CMK (cell line): Measurements from ENCODE around the gene GPC1.

Experiments used
- DNase-seq: peaks from one replicate; pipeline ENCODE4 v3.0.0-alpha.2; 2010; ENCODE audit warnings: low read depth

GPC1 gene

DNA sequence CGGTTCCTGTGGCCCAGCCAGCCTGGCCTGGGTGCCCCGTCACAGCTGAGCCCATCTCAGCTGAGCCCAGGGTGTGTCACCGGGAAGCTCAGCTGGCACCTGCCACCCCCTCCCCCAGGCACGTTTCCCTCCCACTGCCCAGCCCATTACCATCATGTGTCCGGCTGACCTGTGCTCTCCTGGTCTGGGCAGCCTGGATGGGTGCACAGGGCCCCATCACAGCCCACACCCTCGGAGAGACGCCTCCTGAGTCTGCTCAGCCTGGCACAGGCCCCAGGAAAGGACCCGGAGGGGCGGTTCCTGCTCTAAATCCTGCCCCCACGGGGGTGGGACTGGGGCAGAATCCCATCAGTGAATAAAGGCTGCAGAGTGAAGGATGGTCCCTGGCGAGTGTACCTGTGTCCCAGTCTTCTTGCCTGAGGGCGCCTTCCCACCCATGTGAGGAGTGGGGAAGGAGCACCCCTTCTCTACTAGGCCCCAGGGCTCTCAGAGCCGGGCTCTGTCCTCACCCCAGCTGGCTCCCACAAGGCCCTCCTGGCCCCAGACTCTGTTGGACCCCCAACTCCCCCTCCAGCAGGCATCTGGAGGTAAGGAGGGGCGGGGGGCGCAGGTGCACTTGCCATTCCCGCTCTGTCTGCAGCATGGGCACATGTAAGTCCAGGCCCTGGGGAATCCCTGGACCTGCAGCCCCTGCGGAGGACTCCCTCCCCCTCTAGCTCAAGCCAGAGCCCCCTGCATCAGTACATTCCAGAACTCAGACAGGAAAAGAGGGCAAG, 21.2 kb downstream of the GPC1 start:
- DNase-seq = no peak

- no peak for DNase-seq
Measured at GRCh38 chr2:240457223-240458043, 22.0 kb downstream of the GPC1 start.

GRCh38 chr2:240458044-240458899, 22.8 kb downstream of the GPC1 start:
- DNase-seq = no peak

GRCh38 chr2:240458900-240459391, 23.5 kb downstream of the GPC1 start:
- no peak for DNase-seq

GRCh38 chr2:240459401-240460252, 24.2 kb downstream of the GPC1 start:
- no peak for DNase-seq

DNA sequence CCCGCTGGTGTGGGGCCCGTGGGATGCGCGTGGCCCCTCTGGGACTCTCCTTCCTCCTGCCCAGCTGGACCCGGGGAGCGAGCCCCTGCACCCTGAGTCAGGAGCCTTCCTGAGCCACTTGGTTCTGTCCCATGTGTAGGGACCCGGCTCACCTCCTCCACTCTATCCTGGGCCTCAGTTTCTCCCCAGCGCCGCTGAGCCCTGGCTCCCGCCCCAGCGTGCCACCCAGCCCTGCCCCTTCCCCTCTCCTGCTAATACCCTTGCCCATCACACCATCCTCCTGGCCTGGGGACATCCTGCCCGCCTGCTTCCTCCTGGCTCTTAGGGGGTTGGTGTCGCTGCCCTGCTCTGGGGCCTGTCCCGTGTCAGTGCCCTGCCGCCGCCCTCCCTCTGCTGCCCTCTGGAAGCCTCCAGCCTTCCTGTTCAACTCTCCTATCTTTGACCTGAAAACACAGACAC, 24.8 kb downstream of the GPC1 start:
- DNase-seq = no peak

DNA sequence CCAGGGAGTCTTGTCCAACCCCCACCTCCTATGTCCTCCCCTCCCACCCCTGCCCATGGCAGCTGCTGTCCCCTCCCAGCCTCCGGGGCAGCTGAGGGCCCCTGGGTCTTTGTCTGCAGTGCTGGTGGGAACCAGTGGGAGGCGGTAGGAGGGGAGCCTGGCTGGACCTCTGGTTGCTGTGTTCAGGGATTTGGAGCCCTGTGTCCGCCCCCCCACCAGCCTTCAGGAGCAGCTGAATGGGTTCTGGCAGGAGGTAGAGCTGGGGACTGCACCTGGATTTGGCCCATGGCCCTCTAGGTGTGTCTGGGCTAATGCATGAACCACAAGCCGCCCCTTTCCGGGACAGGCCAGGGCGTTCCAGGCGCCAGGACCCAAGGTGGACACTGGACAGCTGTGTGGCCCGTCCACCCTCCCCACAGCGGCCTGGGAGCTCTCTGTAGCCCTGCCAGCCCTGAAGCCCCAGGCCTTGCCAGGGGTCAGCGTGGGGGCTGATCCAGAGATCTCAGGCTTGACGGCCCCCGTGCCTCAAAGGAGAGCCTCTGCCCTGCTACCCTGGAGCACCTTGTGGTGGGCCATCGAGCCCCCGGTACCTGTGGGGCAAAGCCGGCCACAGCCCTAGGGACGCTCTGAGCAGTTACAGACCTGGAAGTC, 25.4 kb downstream of the GPC1 start:
- DNase-seq = no peak

- DNase-seq = no peak
Measured at GRCh38 chr2:240461471-240462072, 26.1 kb downstream of the GPC1 start.

GRCh38 chr2:240462073-240462706, 26.7 kb downstream of the GPC1 start:
- DNase-seq = no peak

GRCh38 chr2:240462707-240463273, 27.3 kb downstream of the GPC1 start:
- no peak for DNase-seq

GRCh38 chr2:240463274-240463865, 27.9 kb downstream of the GPC1 start:
- no peak for DNase-seq

DNA sequence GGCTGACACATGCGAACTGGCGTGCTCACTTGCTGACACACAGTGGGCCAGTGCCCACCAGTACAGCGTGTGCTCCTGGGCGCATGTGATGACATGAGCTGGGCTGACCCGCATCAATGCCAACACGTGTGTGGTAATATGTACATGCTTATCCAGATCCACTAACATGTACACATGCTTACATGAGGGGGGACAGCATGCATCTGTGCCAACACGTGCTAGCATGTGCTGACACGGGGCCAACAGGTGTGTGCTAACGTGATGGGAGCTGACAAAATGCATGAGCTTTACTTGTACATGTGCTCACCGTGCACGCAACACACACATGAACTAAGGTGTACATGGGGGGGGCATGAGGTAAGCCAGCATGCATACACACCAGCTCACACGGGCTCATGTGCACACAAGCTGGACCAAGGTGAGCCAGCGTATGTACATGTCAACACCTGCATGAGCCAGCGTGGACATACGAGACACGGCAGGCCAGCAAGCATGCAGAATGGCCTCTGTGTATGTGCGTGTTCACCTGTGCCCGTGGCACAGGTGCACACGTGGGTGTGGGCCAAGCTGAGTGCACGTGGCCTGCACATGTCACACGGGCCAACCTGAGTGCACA, 28.5 kb downstream of the GPC1 start:
- DNase-seq = no peak

GRCh38 chr2:240464514-240465241, 29.2 kb downstream of the GPC1 start:
- no peak for DNase-seq

DNA sequence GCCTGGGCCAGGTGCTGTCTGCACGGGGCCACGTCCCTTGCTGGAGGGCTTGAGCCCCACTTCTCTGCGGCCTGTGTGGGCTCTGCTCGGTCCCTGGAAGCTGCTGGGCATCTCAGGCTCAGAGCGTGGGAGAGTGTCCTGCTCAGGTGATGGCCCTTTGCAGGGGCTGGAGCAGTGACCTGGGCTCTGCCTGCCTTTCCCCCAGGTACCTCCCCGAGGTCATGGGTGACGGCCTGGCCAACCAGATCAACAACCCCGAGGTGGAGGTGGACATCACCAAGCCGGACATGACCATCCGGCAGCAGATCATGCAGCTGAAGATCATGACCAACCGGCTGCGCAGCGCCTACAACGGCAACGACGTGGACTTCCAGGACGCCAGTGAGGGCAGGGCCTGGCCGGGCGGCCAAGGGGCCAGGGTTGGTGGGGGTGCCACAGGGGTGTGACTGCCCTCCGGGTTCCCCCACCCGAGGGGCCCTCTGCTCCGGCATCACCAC, 29.9 kb downstream of the GPC1 start:
- DNase-seq = no peak

GRCh38 chr2:240465765-240466578, 30.5 kb downstream of the GPC1 start:
- DNase-seq = no peak

GRCh38 chr2:240466579-240467148, 31.2 kb downstream of the GPC1 start:
- no peak for DNase-seq
